ENCODE data around the gene FXR2. TPM values are rescaled to one million over a fixed set of nuclear protein-coding genes. Genes with fewer than 3 reads are reported as not detected.

Gene FXR2
- polyA plus RNA-seq, 1 donor from 2014 or later, result 118 TPM

- Histone ChIP-seq H3K79me2 (replicated peaks; ENCODE audit: insufficient read depth, low read length) (peaks cover 35% of the 10 kb centered on the region), H3K9me2 (ENCODE audit: insufficient read depth, low read length) (no peaks in the 10 kb centered on the region), H3K4me3 (ENCODE audit: low read length) (peak overlapping the region; percentile 100), H4K20me1 (ENCODE audit: insufficient read depth) (peaks cover 30% of the 10 kb centered on the region), H2AFZ (ENCODE audit: low read depth, low read length) (peak overlapping the region; percentile 70), H3F3A (ENCODE audit: insufficient read depth, low read length, poor library complexity, severe bottlenecking) (no peaks in the 10 kb centered on the region), H3K36me3 (ENCODE audit: insufficient read depth, low read length) (peaks cover 14% of the 10 kb centered on the region), H3K9me3 (ENCODE audit: low read length) (no peaks in the 10 kb centered on the region), H3K4me2 (ENCODE audit: low read length) (peak overlapping the region; percentile 91), H3K27ac (ENCODE audit: low read length) (peak overlapping the region; percentile 83), H3K27me3 (ENCODE audit: insufficient read depth, low read depth, low read length) (no peaks in the 10 kb centered on the region), H3K9ac (ENCODE audit: low read length) (peak overlapping the region; percentile 67)
- TF ChIP-seq EP300 (conservative IDR thresholded peaks at IDR 0.05; ENCODE audit: poor library complexity, severe bottlenecking) (no peak), MXI1 (conservative IDR thresholded peaks at IDR 0.05; ENCODE audit: poor library complexity, severe bottlenecking) (peak; percentile 97)
Measured at GRCh38 chr17:7572338-7572587, 42.4 kb downstream of the FXR2 start.

- H3K4me2 ChIP-seq (ENCODE audit: low read length), result no peak overlapping the region
- no peak for TF ChIP-seq CTCF (IDR thresholded peaks at IDR 0.05; ENCODE audit: poor library complexity, severe bottlenecking)
- TF ChIP-seq RAD21 (conservative IDR thresholded peaks at IDR 0.05), result no peak
- no peak for TF ChIP-seq MXI1 (conservative IDR thresholded peaks at IDR 0.05; ENCODE audit: poor library complexity, severe bottlenecking)
- TF ChIP-seq TAF1 (IDR thresholded peaks at IDR 0.05; ENCODE audit: low read depth), result no peak
- no peak for TF ChIP-seq EP300 (conservative IDR thresholded peaks at IDR 0.05; ENCODE audit: poor library complexity, severe bottlenecking)
- TF ChIP-seq SMC3 (conservative IDR thresholded peaks at IDR 0.05; ENCODE audit: poor library complexity), result no peak
- TF ChIP-seq REST (IDR thresholded peaks at IDR 0.05; ENCODE audit: borderline replicate concordance), result no peak
- no peak for TF ChIP-seq POLR2AphosphoS5 (IDR thresholded peaks at IDR 0.05)
- TF ChIP-seq EZH2 (IDR thresholded peaks at IDR 0.05; ENCODE audit: borderline replicate concordance, insufficient read depth, low read length, poor library complexity, severe bottlenecking), result no peak
- H3K9ac ChIP-seq (ENCODE audit: low read length), result no peak overlapping the region
- H4K20me1 ChIP-seq (ENCODE audit: insufficient read depth), result peaks cover 17% of the 10 kb centered on the region
- no peaks in the 10 kb centered on the region for H3K27me3 ChIP-seq (ENCODE audit: insufficient read depth, low read depth, low read length)
- no peaks in the 10 kb centered on the region for H3K9me3 ChIP-seq (ENCODE audit: low read length)
- no peak overlapping the region for H2AFZ ChIP-seq (ENCODE audit: low read depth, low read length)
- no peak overlapping the region for H3K4me3 ChIP-seq (ENCODE audit: low read length)
- H3K9me2 ChIP-seq (ENCODE audit: insufficient read depth, low read length), result no peaks in the 10 kb centered on the region
- H3F3A ChIP-seq (ENCODE audit: insufficient read depth, low read length, poor library complexity, severe bottlenecking), result no peaks in the 10 kb centered on the region
- peaks cover 26% of the 10 kb centered on the region for H3K79me2 ChIP-seq (replicated peaks; ENCODE audit: insufficient read depth, low read length)
- no peak overlapping the region for H3K27ac ChIP-seq (ENCODE audit: low read length)
- H3K36me3 ChIP-seq (ENCODE audit: insufficient read depth, low read length), result peaks cover 12% of the 10 kb centered on the region
Measured at GRCh38 chr17:7570351-7570750, 44.3 kb downstream of the FXR2 start.

- Histone ChIP-seq H3K27ac (ENCODE audit: low read length) (no peak overlapping the region), H3K4me3 (ENCODE audit: low read length) (no peak overlapping the region), H3K79me2 (replicated peaks; ENCODE audit: insufficient read depth, low read length) (peaks cover 18% of the 10 kb centered on the region), H3K27me3 (ENCODE audit: insufficient read depth, low read depth, low read length) (no peaks in the 10 kb centered on the region), H3K9me3 (ENCODE audit: low read length) (no peaks in the 10 kb centered on the region), H3F3A (ENCODE audit: insufficient read depth, low read length, poor library complexity, severe bottlenecking) (no peaks in the 10 kb centered on the region), H3K4me2 (ENCODE audit: low read length) (no peak overlapping the region), H3K9ac (ENCODE audit: low read length) (no peak overlapping the region), H2AFZ (ENCODE audit: low read depth, low read length) (no peak overlapping the region), H4K20me1 (ENCODE audit: insufficient read depth) (peaks cover 9% of the 10 kb centered on the region), H3K9me2 (ENCODE audit: insufficient read depth, low read length) (no peaks in the 10 kb centered on the region), H3K36me3 (ENCODE audit: insufficient read depth, low read length) (peaks cover 7% of the 10 kb centered on the region)
- TF ChIP-seq EZH2 (IDR thresholded peaks at IDR 0.05; ENCODE audit: borderline replicate concordance, insufficient read depth, low read length, poor library complexity, severe bottlenecking), result no peak
- no peak for TF ChIP-seq REST (IDR thresholded peaks at IDR 0.05; ENCODE audit: borderline replicate concordance)
- no peak for TF ChIP-seq SMC3 (conservative IDR thresholded peaks at IDR 0.05; ENCODE audit: poor library complexity)
Measured at GRCh38 chr17:7569571-7569970, 45.1 kb downstream of the FXR2 start.

Measured in neural cell (in vitro differentiated cells).